Activated naive CD4-positive, alpha-beta T cell (primary cell): ENCODE data around the gene KHK.
"Not testable (repeated sequence)": the region's sequence is repeated elsewhere in the genome, so short reads cannot be mapped to it uniquely, and the experiment has no call there.

Source experiments
- DNase-seq, 4 experiments: peaks; one replicate each; lab custom pipeline; 2025; lab: John Stamatoyannopoulos, UW

Gene KHK

GRCh38 chr2:27095745-27096651 lies 9.4 kb downstream of the KHK start:
- DNase-seq = peak in 1 of 4 experiments; percentile 13

- DNase-seq = no peak
These were observed 10.3 kb downstream of the KHK start for GRCh38 chr2:27096748-27097297.

GRCh38 chr2:27097341-27097740 lies 10.8 kb downstream of the KHK start:
- no peak for DNase-seq

- no peak for DNase-seq
These were observed 12.9 kb downstream of the KHK start for GRCh38 chr2:27099334-27099955.

GRCh38 chr2:27100036-27100435 lies 13.5 kb downstream of the KHK start:
- DNase-seq = no peak

- no peak for DNase-seq
These were observed 15.8 kb downstream of the KHK start for GRCh38 chr2:27102329-27102728.

- DNase-seq = no peak
These were observed 19.4 kb downstream of the KHK start for GRCh38 chr2:27105981-27106380.

- DNase-seq = no peak
These were observed 21.6 kb downstream of the KHK start for GRCh38 chr2:27108221-27108620.

GRCh38 chr2:27109083-27109482 lies 22.5 kb downstream of the KHK start:
- DNase-seq = no peak

- DNase-seq = not testable (repeated sequence)
These were observed 24.2 kb downstream of the KHK start for GRCh38 chr2:27110603-27111352.

- DNase-seq = not testable (repeated sequence)
These were observed 25.0 kb downstream of the KHK start for GRCh38 chr2:27111392-27112078.

GRCh38 chr2:27115519-27115918 lies 28.9 kb downstream of the KHK start:
- DNase-seq = no peak

- no peak for DNase-seq
These were observed 31.5 kb downstream of the KHK start for GRCh38 chr2:27117995-27118524.

- DNase-seq = no peak
These were observed 32.2 kb downstream of the KHK start, which contains the start of gene CGREF1 for GRCh38 chr2:27118525-27119329. Gene CGREF1, minus strand, starts transcription at chr2:27119128. Its CDS starts 14,762 bp downstream, at chr2:27104366.

GRCh38 chr2:27119330-27119670 lies 32.7 kb downstream of the KHK start:
- DNase-seq = not testable (repeated sequence)

- DNase-seq = no peak
These were observed 35.3 kb downstream of the KHK start for GRCh38 chr2:27121906-27122305.

GRCh38 chr2:27122791-27123190 lies 36.2 kb downstream of the KHK start:
- no peak for DNase-seq

- DNase-seq = peak in 2 of 4 experiments; percentile 27 to 54
These were observed 37.0 kb downstream of the KHK start, which contains the start of gene ABHD1 for GRCh38 chr2:27123302-27124150. Gene ABHD1, plus strand, starts transcription at chr2:27123815. Its CDS starts 134 bp downstream, at chr2:27123949.

GRCh38 chr2:27125104-27125503 lies 38.5 kb downstream of the KHK start:
- DNase-seq = no peak
